AG09319 (cell line): ENCODE measurements around the gene ST7L.

Experiments used
- DNase-seq: peaks from one replicate; pipeline ENCODE4 v3.0.0-alpha.2; 2010; ENCODE audit warnings: low read depth; ENCODE audit errors: extremely low read depth
- CTCF ChIP-seq: IDR thresholded peaks from 2 replicates; pipeline ENCODE4 v1.5.1; 2011; ENCODE audit warnings: low read depth, mild to moderate bottlenecking, inconsistent platforms, low read length, moderate library complexity

The ST7L gene

GRCh38 chr1:112565800-112566199, 53.1 kb downstream of the ST7L start:
- no peak for TF ChIP-seq CTCF
- no peak for DNase-seq

GRCh38 chr1:112564081-112564480, 54.9 kb downstream of the ST7L start:
- DNase-seq, result no peak
- TF ChIP-seq CTCF, result no peak

GRCh38 chr1:112563341-112563740, 55.6 kb downstream of the ST7L start:
- DNase-seq, result no peak

GRCh38 chr1:112558634-112559033, 60.3 kb downstream of the ST7L start:
- TF ChIP-seq CTCF, result no peak

More at GRCh38 chr1:112563341-112563740, 55.6 kb downstream of the ST7L start:
- TF ChIP-seq CTCF, result no peak

GRCh38 chr1:112557385-112557784, 61.6 kb downstream of the ST7L start:
- DNase-seq, result no peak
- no peak for TF ChIP-seq CTCF

More at GRCh38 chr1:112558634-112559033, 60.3 kb downstream of the ST7L start:
- no peak for DNase-seq

- DNase-seq, result no peak
- TF ChIP-seq CTCF, result no peak
These were observed 64.5 kb downstream of the ST7L start for GRCh38 chr1:112554411-112554810.

GRCh38 chr1:112549590-112549989, 69.4 kb downstream of the ST7L start:
- no peak for TF ChIP-seq CTCF

More at GRCh38 chr1:112549590-112549989, 69.4 kb downstream of the ST7L start:
- no peak for DNase-seq
